MCF 10A (cell line): Measurements from ENCODE around the gene XRCC3. TPM values are rescaled to one million over a fixed set of nuclear protein-coding genes. Genes with fewer than 3 reads are reported as not detected.

Source experiments
- BruUV-seq: library from RNA; stranded (reverse); fragments of 400-500 nt; replicated peaks from 2 replicates; lab custom pipeline; 2021; lab: Mats Ljungman, UMichigan
- CTCF ChIA-PET: fragments of 300-600 bp; sonication (Branson Sonifier 250); formaldehyde crosslinking; extraction: SDS; loops from one replicate; lab custom pipeline; 2021; ENCODE audit warnings: antibody characterized with exemption, inconsistent platforms; lab: Yijun Ruan, JAX
- POLR2A ChIA-PET: fragments of 300-600, 350-650 bp; sonication (Branson Sonifier 250); formaldehyde crosslinking; extraction: SDS; loops from one replicate; lab custom pipeline; 2020; ENCODE audit warnings: antibody characterized with exemption, inconsistent platforms; lab: Yijun Ruan, JAX
- DNase-seq: peaks from one replicate; pipeline ENCODE4 v3.0.0-alpha.2; 2018; ENCODE audit not compliant: unreplicated experiment
- H3K27ac Mint-ChIP-seq: one replicate; pipeline ENCODE4 v1.8.0; 2022; ENCODE audit warnings: mild to moderate bottlenecking, low read depth, mixed read lengths; ENCODE audit not compliant: unreplicated experiment
- H3K27me3 Mint-ChIP-seq: one replicate; pipeline ENCODE4 v1.8.0; 2022; ENCODE audit warnings: mixed read lengths; ENCODE audit not compliant: insufficient read depth, unreplicated experiment
- H3K36me3 Mint-ChIP-seq: one replicate; pipeline ENCODE4 v1.8.0; 2022; ENCODE audit warnings: mild to moderate bottlenecking, moderate library complexity, mixed read lengths; ENCODE audit not compliant: insufficient read depth, unreplicated experiment
- H3K4me1 Mint-ChIP-seq: one replicate; pipeline ENCODE4 v1.8.0; 2022; ENCODE audit warnings: mixed read lengths; ENCODE audit not compliant: insufficient read depth, unreplicated experiment
- H3K4me3 Mint-ChIP-seq: one replicate; pipeline ENCODE4 v1.8.0; 2022; ENCODE audit warnings: mild to moderate bottlenecking, moderate library complexity, mixed read lengths; ENCODE audit not compliant: unreplicated experiment
- H3K9me3 Mint-ChIP-seq: one replicate; pipeline ENCODE4 v1.8.0; 2022; ENCODE audit warnings: mixed read lengths; ENCODE audit not compliant: unreplicated experiment
- intact Hi-C: fragments of 100-400 bp; cut with micrococcal nuclease; formaldehyde crosslinking; loops from 2 replicates; pipeline ENCODE4 v1.14.1; 2022
- total RNA-seq: library from RNA; stranded (reverse); gene quantifications from 2 replicates; pipeline ENCODE4 v1.2.3, GENCODE V29; 2022
- TF ChIP-seq, protein P1 (sequence below): fragments of 200-600 bp; IDR thresholded peaks from one replicate; pipeline ENCODE4 v1.8.0; 2022; ENCODE audit warnings: antibody characterized with exemption, mild to moderate bottlenecking; ENCODE audit not compliant: unreplicated experiment

Gene XRCC3
- total RNA-seq, 1 experiment from 2014 or later, result 17.5 TPM

DNA sequence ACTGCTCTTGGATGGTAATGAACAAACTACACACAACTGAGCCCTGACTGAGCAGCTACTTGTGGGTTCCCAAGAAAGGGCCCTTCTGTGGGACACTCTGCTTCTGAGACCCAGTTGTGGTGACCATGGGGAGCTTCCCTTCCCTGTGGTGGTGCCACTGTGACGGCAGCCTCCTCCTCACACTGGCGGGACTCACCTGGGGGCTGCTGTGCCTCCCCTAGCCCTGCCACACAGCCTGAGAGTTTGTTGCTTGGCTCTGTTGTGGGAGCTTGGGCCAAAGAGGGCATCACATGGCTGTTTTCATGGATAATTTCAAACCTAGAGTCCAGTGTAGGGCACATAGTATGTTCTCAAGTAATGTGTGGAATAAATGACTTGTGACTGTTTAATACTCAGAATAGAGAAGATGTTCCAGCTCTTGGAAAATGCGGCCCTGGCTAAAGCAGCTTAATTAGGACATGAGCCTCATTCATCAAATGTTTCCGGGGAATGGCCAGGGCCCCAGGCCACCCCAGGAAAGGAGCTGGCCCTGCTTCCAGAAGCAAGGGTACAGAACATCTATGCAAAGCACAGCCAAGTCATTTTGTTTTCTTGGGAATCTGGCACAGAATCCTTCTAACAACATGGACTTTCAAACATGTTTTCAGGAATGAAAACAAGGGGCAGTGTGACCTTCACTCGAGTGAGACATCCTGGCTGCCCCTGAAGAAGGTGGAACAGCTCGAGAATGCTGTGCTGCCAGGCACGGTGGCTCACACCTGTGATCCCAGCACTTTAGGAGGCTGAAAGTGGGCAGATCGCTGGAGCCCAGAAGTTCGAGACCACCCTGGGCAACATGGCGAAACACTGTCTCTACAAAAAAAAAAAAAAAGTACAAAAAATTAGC lies 21.5 kb upstream of the XRCC3 start:
- no peak for DNase-seq
- intact Hi-C loops, result no loop called here
- H3K4me1 Mint-ChIP-seq, result no peaks in the 10 kb centered on the region
- TF ChIP-seq, protein P1, sequence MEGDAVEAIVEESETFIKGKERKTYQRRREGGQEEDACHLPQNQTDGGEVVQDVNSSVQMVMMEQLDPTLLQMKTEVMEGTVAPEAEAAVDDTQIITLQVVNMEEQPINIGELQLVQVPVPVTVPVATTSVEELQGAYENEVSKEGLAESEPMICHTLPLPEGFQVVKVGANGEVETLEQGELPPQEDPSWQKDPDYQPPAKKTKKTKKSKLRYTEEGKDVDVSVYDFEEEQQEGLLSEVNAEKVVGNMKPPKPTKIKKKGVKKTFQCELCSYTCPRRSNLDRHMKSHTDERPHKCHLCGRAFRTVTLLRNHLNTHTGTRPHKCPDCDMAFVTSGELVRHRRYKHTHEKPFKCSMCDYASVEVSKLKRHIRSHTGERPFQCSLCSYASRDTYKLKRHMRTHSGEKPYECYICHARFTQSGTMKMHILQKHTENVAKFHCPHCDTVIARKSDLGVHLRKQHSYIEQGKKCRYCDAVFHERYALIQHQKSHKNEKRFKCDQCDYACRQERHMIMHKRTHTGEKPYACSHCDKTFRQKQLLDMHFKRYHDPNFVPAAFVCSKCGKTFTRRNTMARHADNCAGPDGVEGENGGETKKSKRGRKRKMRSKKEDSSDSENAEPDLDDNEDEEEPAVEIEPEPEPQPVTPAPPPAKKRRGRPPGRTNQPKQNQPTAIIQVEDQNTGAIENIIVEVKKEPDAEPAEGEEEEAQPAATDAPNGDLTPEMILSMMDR, result no peak
- H3K27me3 Mint-ChIP-seq, result no peaks in the 10 kb centered on the region
- no peak overlapping the region for H3K27ac Mint-ChIP-seq
- BruUV-seq, result no TSS peak
- peaks cover 67% of the 10 kb centered on the region for H3K36me3 Mint-ChIP-seq
- POLR2A ChIA-PET, result interaction anchor here (0.7 to 0.8 kb wide), 3 partner anchors 10 to 1340 kb away, joined by 3 read pairs; partner anchors contain the start of genes XRCC3 and ZFYVE21
- CTCF ChIA-PET, result no interaction called here
- H3K9me3 Mint-ChIP-seq, result no peaks in the 10 kb centered on the region
- no peak overlapping the region for H3K4me3 Mint-ChIP-seq

DNA sequence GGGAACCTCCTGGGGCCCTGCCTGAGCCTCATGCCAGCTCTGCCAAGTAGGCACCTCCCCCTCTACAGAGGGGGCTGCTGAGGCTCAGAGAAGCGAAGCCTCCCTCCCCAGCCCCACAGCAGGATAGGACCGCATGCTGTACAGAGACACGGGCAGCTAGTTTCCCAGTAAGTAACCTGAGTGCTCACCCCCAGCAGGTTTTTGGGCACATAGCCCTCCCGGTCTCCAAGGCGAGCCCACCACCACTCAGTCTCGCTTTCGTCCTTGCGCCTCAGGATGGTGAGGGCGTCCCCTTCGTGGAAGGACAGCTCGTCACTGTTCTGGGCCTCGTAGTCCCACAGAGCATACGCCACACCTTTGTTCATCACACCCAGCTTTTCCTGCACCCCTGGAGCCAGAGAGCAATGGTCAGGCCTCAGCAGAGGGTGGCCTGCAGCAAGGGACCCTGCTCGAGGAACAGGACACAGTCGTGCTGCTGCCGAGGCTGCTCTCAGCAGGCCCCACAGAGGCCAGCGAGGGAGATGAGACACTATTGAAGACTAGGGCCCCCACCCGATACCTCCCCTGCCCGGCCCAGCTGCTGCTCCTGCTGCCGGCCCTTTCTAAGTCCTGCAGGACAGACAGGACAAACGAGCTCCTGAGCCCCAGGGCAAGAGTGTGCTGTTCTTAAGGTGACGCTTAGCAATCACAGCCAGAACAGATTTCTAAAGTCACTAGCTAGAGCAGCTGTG lies 20.7 kb upstream of the XRCC3 start:
- TF ChIP-seq, protein P1, result no peak
- ChIA-PET CTCF (no interaction called here), POLR2A (interaction anchor here (0.7 to 0.8 kb wide), 3 partner anchors 10 to 1341 kb away, joined by 3 read pairs; partner anchors contain the start of genes XRCC3 and ZFYVE21)
- no TSS peak for BruUV-seq
- no peak for DNase-seq
- H3K27ac Mint-ChIP-seq, result no peak overlapping the region
- H3K4me3 Mint-ChIP-seq, result no peak overlapping the region
- no peaks in the 10 kb centered on the region for H3K27me3 Mint-ChIP-seq
- H3K36me3 Mint-ChIP-seq, result peaks cover 66% of the 10 kb centered on the region
- no peaks in the 10 kb centered on the region for H3K9me3 Mint-ChIP-seq
- intact Hi-C loops, result no loop called here
- H3K4me1 Mint-ChIP-seq, result no peaks in the 10 kb centered on the region

DNA sequence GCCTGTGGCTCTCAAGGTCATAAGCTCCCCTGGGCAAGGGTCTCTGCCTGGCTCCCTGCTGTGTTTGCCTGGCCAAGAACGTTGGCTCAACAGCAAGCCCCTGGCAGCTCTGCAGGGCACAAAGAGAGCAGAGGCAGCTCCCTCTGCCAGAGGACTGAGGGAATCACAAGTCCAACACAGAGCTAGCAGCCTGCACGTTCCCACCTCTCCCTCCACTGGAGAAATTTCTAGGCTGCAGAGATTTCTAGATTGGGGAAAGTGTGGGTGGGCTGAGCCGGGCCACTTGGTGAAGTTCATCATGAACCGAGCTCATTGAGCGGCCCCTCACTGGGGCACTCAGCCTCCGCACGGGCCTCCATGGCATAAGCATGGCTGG lies 20.2 kb upstream of the XRCC3 start:
- peaks cover 61% of the 10 kb centered on the region for H3K36me3 Mint-ChIP-seq
- TF ChIP-seq, protein P1, result no peak
- intact Hi-C loops, result no loop called here
- no peak overlapping the region for H3K4me3 Mint-ChIP-seq
- no peaks in the 10 kb centered on the region for H3K27me3 Mint-ChIP-seq
- H3K27ac Mint-ChIP-seq, result no peak overlapping the region
- H3K4me1 Mint-ChIP-seq, result no peaks in the 10 kb centered on the region
- no peak for DNase-seq
- no peaks in the 10 kb centered on the region for H3K9me3 Mint-ChIP-seq
- BruUV-seq, result no TSS peak
- POLR2A ChIA-PET, result no interaction called here
- CTCF ChIA-PET, result no interaction called here

DNA sequence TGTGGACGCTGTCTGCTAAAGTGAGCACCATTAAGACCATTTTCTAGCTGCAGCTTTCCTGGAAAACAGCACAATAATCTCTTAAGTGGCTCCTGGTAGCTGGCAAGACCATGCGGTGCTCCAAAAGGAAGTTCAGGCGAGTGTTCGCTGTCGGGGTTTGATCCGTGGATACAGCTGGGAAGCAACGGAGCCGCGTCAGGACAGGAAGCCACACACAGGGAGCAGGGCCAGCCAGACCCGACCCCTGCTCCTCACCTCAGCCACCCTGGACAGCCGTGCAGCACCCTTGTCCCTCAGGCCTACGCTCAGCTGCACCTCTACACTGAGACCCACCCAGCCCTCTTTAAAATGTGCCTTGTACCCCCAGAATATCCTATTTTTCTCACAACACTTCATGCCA lies 19.8 kb upstream of the XRCC3 start:
- no peaks in the 10 kb centered on the region for H3K9me3 Mint-ChIP-seq
- no TSS peak for BruUV-seq
- intact Hi-C loops, result no loop called here
- no peaks in the 10 kb centered on the region for H3K27me3 Mint-ChIP-seq
- H3K4me3 Mint-ChIP-seq, result no peak overlapping the region
- H3K27ac Mint-ChIP-seq, result no peak overlapping the region
- peaks cover 57% of the 10 kb centered on the region for H3K36me3 Mint-ChIP-seq
- no peaks in the 10 kb centered on the region for H3K4me1 Mint-ChIP-seq
- POLR2A ChIA-PET, result no interaction called here
- CTCF ChIA-PET, result interaction anchor here (0.7 kb wide), 1 partner anchor 121 kb away, joined by 3 read pairs; no protein-coding TSS in a partner anchor
- TF ChIP-seq, protein P1, result no peak
- DNase-seq, result no peak
